Measurements from ENCODE around the gene CLDN14.

GRCh38 chr21:36441715-36442114 is 38.2 kb downstream of the CLDN14 start:
- TF ChIP-seq, protein P1, sequence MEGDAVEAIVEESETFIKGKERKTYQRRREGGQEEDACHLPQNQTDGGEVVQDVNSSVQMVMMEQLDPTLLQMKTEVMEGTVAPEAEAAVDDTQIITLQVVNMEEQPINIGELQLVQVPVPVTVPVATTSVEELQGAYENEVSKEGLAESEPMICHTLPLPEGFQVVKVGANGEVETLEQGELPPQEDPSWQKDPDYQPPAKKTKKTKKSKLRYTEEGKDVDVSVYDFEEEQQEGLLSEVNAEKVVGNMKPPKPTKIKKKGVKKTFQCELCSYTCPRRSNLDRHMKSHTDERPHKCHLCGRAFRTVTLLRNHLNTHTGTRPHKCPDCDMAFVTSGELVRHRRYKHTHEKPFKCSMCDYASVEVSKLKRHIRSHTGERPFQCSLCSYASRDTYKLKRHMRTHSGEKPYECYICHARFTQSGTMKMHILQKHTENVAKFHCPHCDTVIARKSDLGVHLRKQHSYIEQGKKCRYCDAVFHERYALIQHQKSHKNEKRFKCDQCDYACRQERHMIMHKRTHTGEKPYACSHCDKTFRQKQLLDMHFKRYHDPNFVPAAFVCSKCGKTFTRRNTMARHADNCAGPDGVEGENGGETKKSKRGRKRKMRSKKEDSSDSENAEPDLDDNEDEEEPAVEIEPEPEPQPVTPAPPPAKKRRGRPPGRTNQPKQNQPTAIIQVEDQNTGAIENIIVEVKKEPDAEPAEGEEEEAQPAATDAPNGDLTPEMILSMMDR (IDR thresholded peaks at IDR 0.05), result no peak
- TF ChIP-seq POLR2A (IDR thresholded peaks at IDR 0.05; ENCODE audit: low read depth), result no peak
- TF ChIP-seq POLR2AphosphoS5 (IDR thresholded peaks at IDR 0.05), result no peak
- TF ChIP-seq EP300 (IDR thresholded peaks at IDR 0.05), result no peak

Measured in esophagus muscularis mucosa (tissue), 4 donors.